NT2/D1 (cell line): Measurements from ENCODE around the gene MECR.

Experiments
- SUZ12 ChIP-seq: IDR thresholded peaks from 2 replicates; pipeline ENCODE4 v1.6.1; 2011; ENCODE audit not compliant: insufficient read length, insufficient read depth; ENCODE audit errors: extremely low read depth
- YY1 ChIP-seq: IDR thresholded peaks from 2 replicates; pipeline ENCODE4 v1.6.1; 2011; ENCODE audit not compliant: insufficient read length, insufficient read depth
- ZNF274 ChIP-seq: IDR thresholded peaks from 2 replicates; pipeline ENCODE4 v1.6.1; 2011; ENCODE audit warnings: mild to moderate bottlenecking, low read depth, low read length

- no peak for TF ChIP-seq SUZ12
- no peak for TF ChIP-seq ZNF274
- TF ChIP-seq YY1, result no peak
Measured at GRCh38 chr1:29267321-29268070, 36.8 kb upstream of the MECR start.
